IMR-90 (cell line): ENCODE measurements around the gene NCSTN. TPM values are rescaled to one million over a fixed set of nuclear protein-coding genes. Genes with fewer than 3 reads are reported as not detected.

Experiments used
- ATAC-seq: fragments of 200-7000 bp; cut with Tn5 transposase; 2 replicates; pipeline ENCODE4 v1.9.1; 2020; ENCODE audit warnings: low read depth, mild to moderate bottlenecking, moderate library complexity
- BruUV-seq: library from RNA; stranded (reverse); fragments of 400-500 nt; replicated peaks from 2 replicates; lab custom pipeline; 2021; lab: Mats Ljungman, UMichigan
- CTCF ChIA-PET: fragments of 300-600 bp; formaldehyde crosslinking; extraction: SDS; loops from one replicate; lab custom pipeline; 2021; ENCODE audit warnings: antibody characterized with exemption; lab: Yijun Ruan, JAX
- POLR2A ChIA-PET: fragments of 300-600 bp; sonication (Branson Sonifier 250); formaldehyde crosslinking; loops from one replicate; lab custom pipeline; 2022; ENCODE audit warnings: antibody characterized with exemption; ENCODE audit not compliant: unreplicated experiment; lab: Charles Lee
- DNase-seq: peaks from one replicate; pipeline ENCODE4 v3.0.0; 2013
- H2AFZ ChIP-seq: replicated peaks from 2 replicates; pipeline ENCODE3; 2013; ENCODE audit warnings: low read length, mild to moderate bottlenecking; ENCODE audit not compliant: poor library complexity
- H2AK5ac ChIP-seq: 2 replicates; pipeline ENCODE4 v1.6.1; 2013; ENCODE audit warnings: low read depth, low read length, inconsistent platforms
- H2AK9ac ChIP-seq: replicated peaks from 2 replicates; pipeline ENCODE3; 2013; ENCODE audit warnings: mild to moderate bottlenecking, low read depth, low read length, moderate library complexity; ENCODE audit not compliant: poor library complexity
- H2BK120ac ChIP-seq: 2 replicates; pipeline ENCODE4 v1.6.1; 2013; ENCODE audit warnings: low read depth, low read length, inconsistent platforms
- H2BK15ac ChIP-seq: 3 replicates; pipeline ENCODE4 v1.6.1; 2013; ENCODE audit warnings: low read depth, low read length, inconsistent platforms
- H2BK20ac ChIP-seq: 2 replicates; pipeline ENCODE4 v1.6.1; 2013; ENCODE audit warnings: low read depth, mild to moderate bottlenecking, inconsistent platforms, low read length, moderate library complexity
- H2BK5ac ChIP-seq: 2 replicates; pipeline ENCODE4 v1.6.1; 2013; ENCODE audit warnings: mild to moderate bottlenecking, low read depth, low read length, inconsistent platforms; ENCODE audit not compliant: poor library complexity, severe bottlenecking
- H3K14ac ChIP-seq: replicated peaks from 2 replicates; pipeline ENCODE4 v1.6.1; 2013; ENCODE audit warnings: low read depth, low read length, inconsistent platforms
- H3K18ac ChIP-seq: 2 replicates; pipeline ENCODE4 v1.6.1; 2013; ENCODE audit warnings: low read depth, low read length, control low read depth
- H3K23ac ChIP-seq: 2 replicates; pipeline ENCODE4 v1.6.1; 2013; ENCODE audit warnings: low read depth, low read length, inconsistent platforms
- H3K27ac ChIP-seq: 2 replicates; pipeline ENCODE4 v1.5.1; 2013; ENCODE audit warnings: mild to moderate bottlenecking, control low read depth, low read length; ENCODE audit not compliant: insufficient read depth
- H3K27me3 ChIP-seq: 2 replicates; pipeline ENCODE4 v1.6.1; 2013; ENCODE audit warnings: low read length; ENCODE audit not compliant: control insufficient read depth, insufficient read depth
- H3K36me3 ChIP-seq: 2 replicates; pipeline ENCODE4 v1.6.1; 2013; ENCODE audit warnings: low read length, mixed read lengths; ENCODE audit not compliant: control insufficient read depth, insufficient read depth
- H3K4ac ChIP-seq: 2 replicates; pipeline ENCODE4 v1.6.1; 2013; ENCODE audit warnings: low read depth, low read length, inconsistent platforms
- H3K4me1 ChIP-seq: 2 replicates; pipeline ENCODE4 v1.6.1; 2013; ENCODE audit warnings: low read length, mixed read lengths; ENCODE audit not compliant: control insufficient read depth, insufficient read depth
- H3K4me2 ChIP-seq: 2 replicates; pipeline ENCODE4 v1.6.1; 2013; ENCODE audit warnings: low read depth, mild to moderate bottlenecking, control low read depth, low read length, moderate library complexity
- H3K4me3 ChIP-seq: 2 replicates; pipeline ENCODE4 v1.5.1; 2013; ENCODE audit warnings: low read depth, mild to moderate bottlenecking, control low read depth, low read length, moderate library complexity; ENCODE audit not compliant: insufficient read depth
- H3K56ac ChIP-seq: 2 replicates; pipeline ENCODE4 v1.6.1; 2013; ENCODE audit warnings: low read length, inconsistent platforms; ENCODE audit not compliant: insufficient read depth; ENCODE audit errors: extremely low read depth
- H3K79me1 ChIP-seq, 2 experiments: 2 replicates each; pipeline ENCODE4 v1.6.1; 2013; ENCODE audit warnings: low read length in 2 of 2, inconsistent platforms in 1 of 2, low read depth in 1 of 2
- H3K9ac ChIP-seq: 2 replicates; pipeline ENCODE4 v1.6.1; 2013; ENCODE audit warnings: low read depth, low read length, control low read depth
- H3K9me1 ChIP-seq: 2 replicates; pipeline ENCODE4 v1.6.1; 2013; ENCODE audit warnings: low read length, inconsistent platforms; ENCODE audit not compliant: insufficient read depth
- H3K9me3 ChIP-seq: 2 replicates; pipeline ENCODE4 v1.6.1; 2013; ENCODE audit warnings: low read length; ENCODE audit not compliant: control insufficient read depth, insufficient read depth
- H4K20me1 ChIP-seq: 2 replicates; pipeline ENCODE4 v1.6.1; 2013; ENCODE audit warnings: low read length, inconsistent platforms; ENCODE audit not compliant: insufficient read depth
- H4K5ac ChIP-seq: 2 replicates; pipeline ENCODE4 v1.6.1; 2013; ENCODE audit warnings: mild to moderate bottlenecking, low read depth, low read length, control low read depth
- H4K8ac ChIP-seq, 2 experiments: 2 replicates each; pipeline ENCODE4 v1.6.1; 2013; ENCODE audit warnings: low read depth in 2 of 2, low read length in 2 of 2, control low read depth in 1 of 2, inconsistent platforms in 1 of 2
- H4K91ac ChIP-seq: 2 replicates; pipeline ENCODE4 v1.6.1; 2013; ENCODE audit warnings: low read depth, low read length, inconsistent platforms; ENCODE audit not compliant: insufficient read depth
- CEBPB ChIP-seq: IDR thresholded peaks from 2 replicates; pipeline ENCODE4 v1.6.1; 2012; ENCODE audit warnings: low read depth, low read length, improper control_type of control experiment
- CHD1 ChIP-seq: IDR thresholded peaks from 2 replicates; pipeline ENCODE4 v1.6.1; 2012; ENCODE audit warnings: low read depth, low read length, improper control_type of control experiment
- MAFK ChIP-seq: IDR thresholded peaks from 2 replicates; pipeline ENCODE4 v1.6.1; 2012; ENCODE audit warnings: low read depth, low read length, improper control_type of control experiment
- MAZ ChIP-seq: IDR thresholded peaks from 2 replicates; pipeline ENCODE4 v1.6.1; 2012; ENCODE audit warnings: low read depth, mild to moderate bottlenecking, low read length, improper control_type of control experiment, moderate library complexity, borderline replicate concordance
- MXI1 ChIP-seq: IDR thresholded peaks from 2 replicates; pipeline ENCODE4 v1.6.1; 2012; ENCODE audit warnings: low read depth, mild to moderate bottlenecking, low read length, moderate library complexity, borderline replicate concordance
- POLR2A ChIP-seq: IDR thresholded peaks from 2 replicates; pipeline ENCODE4 v1.6.1; 2012; ENCODE audit warnings: mild to moderate bottlenecking, low read depth, low read length
- RAD21 ChIP-seq: IDR thresholded peaks from 2 replicates; pipeline ENCODE4 v1.6.1; 2012; ENCODE audit warnings: low read length, improper control_type of control experiment
- RCOR1 ChIP-seq: IDR thresholded peaks from 2 replicates; pipeline ENCODE4 v1.6.1; 2012; ENCODE audit warnings: mild to moderate bottlenecking, low read length, improper control_type of control experiment; ENCODE audit not compliant: insufficient replicate concordance
- SMC3 ChIP-seq: fragments of 150-350 bp; IDR thresholded peaks from 2 replicates; pipeline ENCODE4 v1.6.1; 2016; ENCODE audit warnings: low read depth, mild to moderate bottlenecking, antibody characterized with exemption, low read length, moderate library complexity
- WGBS, 2 experiments: methylation state at CpG; one replicate each; pipeline versions ENCODE4 v1.1.5 to v1.1.7; 2013; ENCODE audit warnings: missing lambda C conversion rate in 2 of 2; ENCODE audit not compliant: insufficient read length in 1 of 2; ENCODE audit errors: extremely low coverage in 2 of 2; 5-methylcytosine and 5-hydroxymethylcytosine counted together
- dilution Hi-C: fragments of 300-500 bp; cut with HindIII; formaldehyde crosslinking; loops from one replicate; pipeline ENCODE4 v1.14.3; 2018; ENCODE audit warnings: low sequenced_read_pairs; ENCODE audit not compliant: unreplicated experiment
- in situ Hi-C: fragments of 300-500 bp; cut with MboI; formaldehyde crosslinking; loops from 3 replicates; pipeline ENCODE4 v1.14.3; 2019; ENCODE audit warnings: low sequenced_read_pairs, inconsistent platforms, mixed read lengths
- intact Hi-C: fragments of 100-400 bp; cut with micrococcal nuclease; formaldehyde crosslinking; loops from 2 replicates; pipeline ENCODE4 v1.10.0; 2022
- polyA plus RNA-seq, 3 experiments: library from polyadenylated mRNA; depleted of rRNA; stranded (reverse); fragments of >200 nt; gene quantifications; 2 replicates each; pipeline ENCODE4 v1.2.3, GENCODE V29; 2012; ENCODE audit warnings: low replicate concordance in 1 of 3
- total RNA-seq: library from RNA; depleted of rRNA; stranded (reverse); fragments of >200 nt; gene quantifications from 2 replicates; pipeline ENCODE4 v1.2.3, GENCODE V29; 2012
- TF ChIP-seq, protein P1 (sequence below): fragments of 150-350 bp; IDR thresholded peaks from 2 replicates; pipeline ENCODE4 v1.6.1; 2017; ENCODE audit warnings: mild to moderate bottlenecking, antibody characterized with exemption, low read length, low read depth
- TF ChIP-seq, protein P2 (sequence below): conservative IDR thresholded peaks from 2 replicates; pipeline ENCODE4 v1.5.1; 2012; ENCODE audit warnings: mild to moderate bottlenecking, low read depth, low read length, improper control_type of control experiment
- TF ChIP-seq, protein P3 (sequence below): fragments of 150-350 bp; IDR thresholded peaks from 2 replicates; pipeline ENCODE4 v1.6.1; 2016; ENCODE audit warnings: low read depth, mild to moderate bottlenecking, low read length, moderate library complexity, borderline replicate concordance

NCSTN gene
- total and polyA plus RNA-seq, 2 of the 4 experiments (the other 2 are of a cell fraction) = 60.2 to 182 TPM

DNA sequence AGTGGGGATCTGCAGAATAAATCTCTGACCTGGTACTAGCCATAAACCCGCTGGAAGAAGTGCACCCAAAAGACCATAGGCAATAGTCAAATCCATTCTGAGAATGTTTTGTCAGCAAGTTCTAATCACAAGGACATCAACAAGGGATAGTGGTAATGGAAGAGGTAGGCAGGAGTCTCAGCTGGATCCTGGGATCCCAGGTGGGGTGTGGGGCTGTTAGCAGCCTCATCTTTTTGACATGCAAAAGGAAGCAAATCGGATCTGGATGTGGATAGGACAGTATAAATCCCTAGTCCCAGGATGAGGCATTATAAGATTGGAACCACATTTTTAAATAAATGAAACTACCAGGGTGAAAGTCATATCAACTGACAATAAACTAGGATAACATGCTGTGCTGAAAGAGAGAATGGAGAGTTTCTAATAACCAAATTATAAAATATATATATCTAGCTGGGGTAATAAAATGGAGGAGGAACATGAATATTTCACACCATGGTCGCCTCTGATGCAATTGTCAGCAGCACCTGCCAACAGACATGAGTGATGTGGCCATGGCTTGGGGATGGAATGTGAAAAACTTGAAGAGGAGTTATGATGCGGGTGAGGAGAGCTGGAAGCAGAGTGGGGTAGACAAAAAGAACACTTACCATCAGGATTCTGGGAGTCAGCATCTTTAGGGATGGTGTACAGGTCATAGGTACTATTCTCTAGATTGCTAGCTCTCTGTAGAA is 34.6 kb upstream of the NCSTN start:
- Histone ChIP-seq H3K36me3 (peaks cover 63% of the 10 kb centered on the region), H3K27me3 (no peaks in the 10 kb centered on the region), H3K4me3 (no peak overlapping the region), H2BK120ac (no peak overlapping the region), H3K14ac (no peak overlapping the region), H4K91ac (no peak overlapping the region), H3K18ac (no peak overlapping the region), H3K4ac (no peak overlapping the region), H2BK5ac (no peak overlapping the region), H3K9ac (no peak overlapping the region), H3K9me1 (no peaks in the 10 kb centered on the region; the same call in 1 of the 2 replicates), H2AFZ (no peak overlapping the region), H3K79me1 (peaks cover 31% of the 10 kb centered on the region in 2 experiments), H3K4me2 (no peak overlapping the region), H2AK9ac (no peak overlapping the region), H4K8ac (no peak overlapping the region), H2AK5ac (no peak overlapping the region), H2BK20ac (no peak overlapping the region), H3K4me1 (no peaks in the 10 kb centered on the region), H3K56ac (no peak overlapping the region), H3K9me3 (no peaks in the 10 kb centered on the region), H3K23ac (no peak overlapping the region), H3K27ac (no peak overlapping the region), H4K20me1 (peaks cover 18% of the 10 kb centered on the region), H2BK15ac (no peak overlapping the region), H4K5ac (no peak overlapping the region)
- intact Hi-C loops = no loop called here
- no peak for TF ChIP-seq CEBPB
- TF ChIP-seq, protein P1, sequence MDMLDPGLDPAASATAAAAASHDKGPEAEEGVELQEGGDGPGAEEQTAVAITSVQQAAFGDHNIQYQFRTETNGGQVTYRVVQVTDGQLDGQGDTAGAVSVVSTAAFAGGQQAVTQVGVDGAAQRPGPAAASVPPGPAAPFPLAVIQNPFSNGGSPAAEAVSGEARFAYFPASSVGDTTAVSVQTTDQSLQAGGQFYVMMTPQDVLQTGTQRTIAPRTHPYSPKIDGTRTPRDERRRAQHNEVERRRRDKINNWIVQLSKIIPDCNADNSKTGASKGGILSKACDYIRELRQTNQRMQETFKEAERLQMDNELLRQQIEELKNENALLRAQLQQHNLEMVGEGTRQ = no peak
- no peak for TF ChIP-seq MAZ
- TF ChIP-seq CHD1 = no peak
- TF ChIP-seq RAD21 = no peak
- no peak for TF ChIP-seq MAFK
- TF ChIP-seq, protein P2, sequence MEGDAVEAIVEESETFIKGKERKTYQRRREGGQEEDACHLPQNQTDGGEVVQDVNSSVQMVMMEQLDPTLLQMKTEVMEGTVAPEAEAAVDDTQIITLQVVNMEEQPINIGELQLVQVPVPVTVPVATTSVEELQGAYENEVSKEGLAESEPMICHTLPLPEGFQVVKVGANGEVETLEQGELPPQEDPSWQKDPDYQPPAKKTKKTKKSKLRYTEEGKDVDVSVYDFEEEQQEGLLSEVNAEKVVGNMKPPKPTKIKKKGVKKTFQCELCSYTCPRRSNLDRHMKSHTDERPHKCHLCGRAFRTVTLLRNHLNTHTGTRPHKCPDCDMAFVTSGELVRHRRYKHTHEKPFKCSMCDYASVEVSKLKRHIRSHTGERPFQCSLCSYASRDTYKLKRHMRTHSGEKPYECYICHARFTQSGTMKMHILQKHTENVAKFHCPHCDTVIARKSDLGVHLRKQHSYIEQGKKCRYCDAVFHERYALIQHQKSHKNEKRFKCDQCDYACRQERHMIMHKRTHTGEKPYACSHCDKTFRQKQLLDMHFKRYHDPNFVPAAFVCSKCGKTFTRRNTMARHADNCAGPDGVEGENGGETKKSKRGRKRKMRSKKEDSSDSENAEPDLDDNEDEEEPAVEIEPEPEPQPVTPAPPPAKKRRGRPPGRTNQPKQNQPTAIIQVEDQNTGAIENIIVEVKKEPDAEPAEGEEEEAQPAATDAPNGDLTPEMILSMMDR = no peak
- TF ChIP-seq, protein P3, sequence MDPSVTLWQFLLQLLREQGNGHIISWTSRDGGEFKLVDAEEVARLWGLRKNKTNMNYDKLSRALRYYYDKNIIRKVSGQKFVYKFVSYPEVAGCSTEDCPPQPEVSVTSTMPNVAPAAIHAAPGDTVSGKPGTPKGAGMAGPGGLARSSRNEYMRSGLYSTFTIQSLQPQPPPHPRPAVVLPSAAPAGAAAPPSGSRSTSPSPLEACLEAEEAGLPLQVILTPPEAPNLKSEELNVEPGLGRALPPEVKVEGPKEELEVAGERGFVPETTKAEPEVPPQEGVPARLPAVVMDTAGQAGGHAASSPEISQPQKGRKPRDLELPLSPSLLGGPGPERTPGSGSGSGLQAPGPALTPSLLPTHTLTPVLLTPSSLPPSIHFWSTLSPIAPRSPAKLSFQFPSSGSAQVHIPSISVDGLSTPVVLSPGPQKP = no peak
- no peak for TF ChIP-seq RCOR1
- TF ChIP-seq POLR2A = no peak
- TF ChIP-seq SMC3 = no peak
- no peak for TF ChIP-seq MXI1
- no peak for ATAC-seq
- ChIA-PET POLR2A (no interaction called here), CTCF (interaction anchor here (0.8 to 1.6 kb wide), 3 partner anchors 8 to 17 kb away, joined by 3 to 5 read pairs (median 3); no protein-coding TSS in a partner anchor)
- dilution Hi-C loops = no loop called here
- DNase-seq = no peak
- in situ Hi-C loops = no loop called here
- WGBS, 2 experiments = no CpG with 5 or more reads among the region's 4 CpGs
- no TSS peak for BruUV-seq
